B cell (primary cell): ENCODE results near the gene ZBTB46. TPM values are rescaled to one million over a fixed set of nuclear protein-coding genes. Genes with fewer than 3 reads are reported as not detected.

Experiments used
- ATAC-seq: fragments of 200-7000 bp; cut with Tn5 transposase; one replicate; pipeline ENCODE4 v1.10.0; 2021; ENCODE audit warnings: low read depth, mild to moderate bottlenecking, moderate number of reproducible peaks, moderate library complexity
- CTCF ChIA-PET: fragments of 350-600 bp; sonication (Branson Sonifier 250); formaldehyde crosslinking; loops from one replicate; lab custom pipeline; 2021; ENCODE audit warnings: antibody characterized with exemption, inconsistent platforms; lab: Charles Lee
- POLR2A ChIA-PET: fragments of 350-600 bp; sonication (Branson Sonifier 250); formaldehyde crosslinking; loops from one replicate; lab custom pipeline; 2021; ENCODE audit warnings: antibody characterized with exemption; lab: Charles Lee
- DNase-seq: peaks from one replicate; pipeline ENCODE4 v3.0.0; 2013
- H2AFZ ChIP-seq: 2 replicates; pipeline ENCODE4 v1.6.1; 2012; ENCODE audit warnings: mild to moderate bottlenecking, low read depth, low read length; ENCODE audit not compliant: insufficient read depth, poor library complexity, severe bottlenecking
- H3K27ac ChIP-seq, 2 donors: 1 replicate in 1 of 2; 2 replicates in 1 of 2; pipeline ENCODE4 v1.5.1; 2012 to 2013; ENCODE audit warnings: low read length in 2 of 2, mild to moderate bottlenecking in 2 of 2, moderate library complexity in 1 of 2
- H3K27me3 ChIP-seq, 4 experiments: fragments of 200-600 bp in 1 of 4; sonication (generic) in 1 of 4; replicated peaks in 1 of 4; 1 replicate in 2 of 4; 2 replicates in 2 of 4; pipeline versions ENCODE4 v1.6.1 to v1.7.0; 2013 to 2016; ENCODE audit warnings: low read length in 3 of 4, mild to moderate bottlenecking in 2 of 4, mixed read lengths in 1 of 4, moderate library complexity in 1 of 4; ENCODE audit not compliant: insufficient read depth in 4 of 4, control insufficient read depth in 3 of 4; ENCODE audit errors: control extremely low read depth in 1 of 4
- H3K36me3 ChIP-seq, 2 experiments: replicated peaks in 1 of 2; 1 replicate in 1 of 2; 2 replicates in 1 of 2; pipeline versions ENCODE4 v1.6.1 to v1.7.1; 2013; ENCODE audit warnings: low read length in 1 of 2; ENCODE audit not compliant: insufficient read depth in 2 of 2, control insufficient read depth in 1 of 2; ENCODE audit errors: control extremely low read depth in 1 of 2, extremely low read depth in 1 of 2
- H3K4me1 ChIP-seq, 2 donors: fragments of 200-600 bp in 1 of 2; sonication (generic) in 1 of 2; 1 replicate in 1 of 2; 2 replicates in 1 of 2; pipeline versions ENCODE4 v1.5.1 to v1.6.1; 2013 to 2017; ENCODE audit warnings: low read length in 2 of 2; ENCODE audit not compliant: control insufficient read depth in 2 of 2, insufficient read depth in 2 of 2
- H3K4me2 ChIP-seq: replicated peaks from 2 replicates; pipeline ENCODE3; 2012; ENCODE audit warnings: mild to moderate bottlenecking, low read depth, low read length; ENCODE audit not compliant: poor library complexity, severe bottlenecking
- H3K4me3 ChIP-seq, 5 experiments: fragments of 200-600 bp in 1 of 5; sonication (generic) in 1 of 5; 1 replicate in 3 of 5; 2 replicates in 2 of 5; pipeline versions ENCODE4 v1.5.1 to v1.7.0; 2011 to 2016; ENCODE audit warnings: low read length in 4 of 5, mild to moderate bottlenecking in 4 of 5, low read depth in 2 of 5, control low read depth in 1 of 5, moderate library complexity in 1 of 5; ENCODE audit not compliant: insufficient read depth in 1 of 5; ENCODE audit errors: control extremely low read depth in 1 of 5, extremely low read depth in 1 of 5
- H3K79me2 ChIP-seq: fragments of 200-600 bp; sonication (generic); one replicate; pipeline ENCODE4 v1.6.0; 2016; ENCODE audit warnings: low read length; ENCODE audit not compliant: control insufficient read depth, insufficient read depth
- H3K9ac ChIP-seq: fragments of 200-600 bp; sonication (generic); 2 replicates; pipeline ENCODE4 v1.6.1; 2017; ENCODE audit warnings: mild to moderate bottlenecking, low read length, moderate library complexity
- H3K9me3 ChIP-seq, 3 donors: one replicate each; pipeline versions ENCODE4 v1.6.1 to v1.7.1; 2013; ENCODE audit warnings: low read length in 2 of 3; ENCODE audit not compliant: control insufficient read depth in 2 of 3, insufficient read depth in 1 of 3; ENCODE audit errors: control extremely low read depth in 1 of 3
- H4K20me1 ChIP-seq: 2 replicates; pipeline ENCODE4 v1.6.0; 2012; ENCODE audit warnings: mild to moderate bottlenecking, low read length; ENCODE audit not compliant: insufficient read depth, control insufficient read depth, poor library complexity, severe bottlenecking
- H3K27ac Mint-ChIP-seq: one replicate; pipeline ENCODE4 v1.8.0; 2021; ENCODE audit warnings: mixed read lengths
- H3K27me3 Mint-ChIP-seq: one replicate; pipeline ENCODE4 v1.8.0; 2021; ENCODE audit warnings: mixed read lengths
- H3K4me1 Mint-ChIP-seq: one replicate; pipeline ENCODE4 v1.8.0; 2021; ENCODE audit warnings: mixed read lengths
- H3K4me3 Mint-ChIP-seq: one replicate; pipeline ENCODE4 v1.8.0; 2021; ENCODE audit warnings: mixed read lengths
- H3K9me3 Mint-ChIP-seq: one replicate; pipeline ENCODE4 v1.8.0; 2022; ENCODE audit warnings: mixed read lengths; ENCODE audit not compliant: insufficient read depth
- CTCF ChIP-seq: fragments of 200-600 bp; IDR thresholded peaks from one replicate; pipeline ENCODE4 v1.8.0; 2022; ENCODE audit warnings: antibody characterized with exemption, mild to moderate bottlenecking
- EZH2 ChIP-seq: IDR thresholded peaks from 2 replicates; pipeline ENCODE4 v1.6.1; 2012; ENCODE audit warnings: borderline replicate concordance, low read depth, mild to moderate bottlenecking, moderate library complexity, low read length; ENCODE audit not compliant: insufficient read depth, poor library complexity, severe bottlenecking
- WGBS: methylation state at CpG from one replicate; pipeline ENCODE4 v1.1.5; 2013; ENCODE audit warnings: missing lambda C conversion rate; ENCODE audit not compliant: insufficient coverage; 5-methylcytosine and 5-hydroxymethylcytosine counted together
- intact Hi-C: fragments of 100-400 bp; cut with micrococcal nuclease; formaldehyde crosslinking; loops from one replicate; pipeline ENCODE4 v1.10.0; 2022
- polyA plus RNA-seq: library from polyadenylated mRNA; depleted of rRNA; stranded (reverse); fragments of >200 nt; gene quantifications from 2 replicates; pipeline ENCODE4 v1.2.3, GENCODE V29; 2012
- total RNA-seq, 2 donors: library from RNA; stranded (reverse); fragments of 120-200 nt in 1 of 2; gene quantifications; 1 replicate in 1 of 2; 2 replicates in 1 of 2; pipeline versions ENCODE4 v1.2.3 to v1.2.4, GENCODE V29; 2013 to 2022

The ZBTB46 gene
- total and polyA plus RNA-seq, 2 donors (not counting 1 experiment from before 2014, with no cell fraction given): 0.16 to 0.64 TPM

GRCh38 chr20:63739130-63740069 is 91.7 kb downstream of the ZBTB46 start, which contains the start of gene SLC2A4RG:
Gene SLC2A4RG, plus strand, starts transcription at chr20:63739776. Its CDS starts 137 bp downstream, at chr20:63739913.
- POLR2A ChIA-PET: interaction anchor here (0.6 to 1.8 kb wide), 4 partner anchors 10 to 207 kb away, joined by 3 to 8 read pairs (median 3); partner anchors contain the start of genes ARFRP1, TPD52L2 and ZGPAT
- H3K4me1 Mint-ChIP-seq: peaks cover 18% of the 10 kb centered on the region

More at GRCh38 chr20:63739130-63740069, 91.7 kb downstream of the ZBTB46 start, which contains the start of gene SLC2A4RG:
- Histone ChIP-seq H3K36me3 (peaks cover 0 to 15% of the 10 kb centered on the region in 2 experiments), H3K27ac (no peak within 1 kb of the TSS), H3K9me3 (no peaks in the 10 kb centered on the region), H3K27me3 (no peaks in the 10 kb centered on the region), H2AFZ (peak within 1 kb of the TSS; percentile 70), H3K79me2 (peaks cover 14% of the 10 kb centered on the region), H3K4me3 (peak within 1 kb of the TSS; percentile 23 to 64 (median 50)), H3K4me2 (peak within 1 kb of the TSS; percentile 95), H3K4me1 (peaks cover 35 to 46% of the 10 kb centered on the region in 2 donors), H3K9ac (peak within 1 kb of the TSS; percentile 68), H4K20me1 (peaks cover 29% of the 10 kb centered on the region)
- TF ChIP-seq EZH2 (no peak), CTCF (no peak)
- intact Hi-C loops: loop anchor here (1.0 to 5.0 kb wide), 2 partner anchors 125 to 202 kb away; partner anchors contain the start of gene PTK6
- Mint-ChIP-seq H3K27ac (no peak within 1 kb of the TSS), H3K27me3 (no peaks in the 10 kb centered on the region), H3K4me3 (peak within 1 kb of the TSS; percentile 80), H3K9me3 (no peaks in the 10 kb centered on the region)
- CTCF ChIA-PET: no interaction called here
- WGBS: 2% methylated on average over 136 of the region's 136 CpGs
- DNase-seq (peak; percentile 79), ATAC-seq (peak; percentile 71)
